ENCODE data around the gene ERICH6B. TPM values are rescaled to one million over a fixed set of nuclear protein-coding genes. Genes with fewer than 3 reads are reported as not detected.
A peak's percentile ranks its signal among the peaks of the same experiment; 100 is the strongest.
"Not testable (repeated sequence)": the region's sequence is repeated elsewhere in the genome, so short reads cannot be mapped to it uniquely, and the experiment has no call there.

ERICH6B gene
- polyA plus RNA-seq, 4 donors = 1.6 TPM; not detected in 3

DNA sequence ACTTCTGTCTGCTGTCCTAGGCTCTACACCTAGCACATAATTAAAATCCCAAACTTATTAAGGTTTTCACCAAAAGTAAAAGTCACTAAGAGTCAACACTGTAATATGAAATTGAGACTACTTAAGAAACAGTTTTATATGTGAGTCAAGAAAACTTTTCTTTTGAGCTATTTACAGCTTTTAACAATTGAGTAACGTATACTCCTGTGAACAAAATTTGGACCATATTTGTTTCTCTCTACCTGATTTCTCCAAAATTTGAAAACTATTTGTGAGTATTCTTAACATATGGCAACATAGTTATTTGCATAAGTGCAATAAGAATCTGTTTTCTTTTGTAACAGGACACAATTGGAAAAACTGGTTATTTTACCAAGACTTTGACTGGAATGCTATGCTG is 26.6 kb upstream of the ERICH6B start:
- H3K27ac ChIP-seq (ENCODE audit: low read depth in 1 of 3, low read length in 2 of 3); H3K4me3 ChIP-seq (ENCODE audit: low read depth in 1 of 3, low read length in 3 of 3); H3K4me1 ChIP-seq (ENCODE audit: control insufficient read depth in 3 of 3, insufficient read depth in 2 of 3, low read depth in 1 of 3, low read length in 2 of 3); FAIRE-seq; DNase-seq; H3K36me3 ChIP-seq (ENCODE audit: control insufficient read depth in 3 of 3, insufficient read depth in 2 of 3, low read depth in 1 of 3, low read length in 3 of 3); H3K27me3 ChIP-seq (ENCODE audit: control insufficient read depth in 3 of 3, insufficient read depth in 3 of 3, low read length in 3 of 3): not testable (repeated sequence)
- peaks cover 0 to 13% of the 10 kb centered on the region in 2 donors for H3K9me3 ChIP-seq (ENCODE audit: control insufficient read depth in 2 of 2, insufficient read depth in 1 of 2, low read depth in 1 of 2, low read length in 1 of 2)
- 83 to 94% (median 86%) methylated on average over 1 of the region's 1 CpG for WGBS, 3 donors

DNA sequence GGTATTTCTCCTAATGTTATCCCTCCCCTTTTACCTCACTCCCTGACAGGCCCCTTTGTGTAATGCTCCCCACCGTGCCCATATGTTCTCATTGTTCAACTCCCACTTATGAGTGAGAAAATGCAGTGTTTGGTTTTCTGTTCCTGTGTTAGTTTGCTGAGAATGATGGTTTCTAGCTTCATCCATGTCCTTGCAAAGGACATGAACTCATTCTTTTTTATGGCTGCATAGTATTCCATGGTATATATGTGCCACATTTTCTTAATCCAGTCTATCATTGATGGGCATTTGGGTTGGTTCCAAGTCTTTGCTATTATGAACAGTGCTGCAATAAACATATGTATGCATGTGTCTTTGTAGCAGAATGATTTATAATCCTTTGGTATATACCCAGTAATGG is 19.8 kb upstream of the ERICH6B start:
- H3K36me3 ChIP-seq (ENCODE audit: control insufficient read depth in 3 of 3, insufficient read depth in 2 of 3, low read depth in 1 of 3, low read length in 3 of 3); H3K27ac ChIP-seq (ENCODE audit: low read depth in 1 of 3, low read length in 2 of 3); H3K4me1 ChIP-seq (ENCODE audit: control insufficient read depth in 3 of 3, insufficient read depth in 2 of 3, low read depth in 1 of 3, low read length in 2 of 3); H3K9me3 ChIP-seq (ENCODE audit: control insufficient read depth in 2 of 2, insufficient read depth in 1 of 2, low read depth in 1 of 2, low read length in 1 of 2); H3K4me3 ChIP-seq (ENCODE audit: low read depth in 1 of 3, low read length in 3 of 3); DNase-seq; FAIRE-seq; H3K27me3 ChIP-seq (ENCODE audit: control insufficient read depth in 3 of 3, insufficient read depth in 3 of 3, low read length in 3 of 3): not testable (repeated sequence)
- WGBS, 3 donors = 80 to 96% (median 88%) methylated on average over 1 of the region's 1 CpG

DNA sequence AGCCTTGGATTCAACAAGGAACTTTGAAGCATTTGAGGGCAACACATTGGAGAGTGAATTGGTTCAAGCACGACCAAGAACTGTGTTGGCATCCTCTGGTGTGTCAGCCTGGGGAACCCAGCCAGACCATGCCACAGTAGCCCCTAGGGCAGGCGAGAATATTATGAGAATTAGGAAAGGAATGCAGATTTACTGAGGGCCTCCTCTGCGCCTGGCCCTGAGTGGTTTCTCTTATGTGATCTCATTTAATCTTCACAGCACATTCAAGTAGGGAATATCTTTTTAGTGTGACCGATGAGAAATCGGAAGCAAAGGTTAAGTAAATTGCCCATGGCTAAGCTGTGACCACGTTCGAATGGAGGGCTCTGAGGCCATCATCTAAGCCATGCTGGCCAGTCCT is 15.3 kb upstream of the ERICH6B start:
- H3K9me3 ChIP-seq (ENCODE audit: control insufficient read depth in 2 of 2, insufficient read depth in 1 of 2, low read depth in 1 of 2, low read length in 1 of 2) = no peaks in the 10 kb centered on the region
- H3K4me1 ChIP-seq (ENCODE audit: control insufficient read depth in 3 of 3, insufficient read depth in 2 of 3, low read depth in 1 of 3, low read length in 2 of 3) = no peaks in the 10 kb centered on the region
- H3K36me3 ChIP-seq (ENCODE audit: control insufficient read depth in 3 of 3, insufficient read depth in 2 of 3, low read depth in 1 of 3, low read length in 3 of 3) = no peaks in the 10 kb centered on the region
- no peak overlapping the region for H3K4me3 ChIP-seq (ENCODE audit: low read depth in 1 of 3, low read length in 3 of 3)
- FAIRE-seq (no peak), DNase-seq (no peak)
- H3K27ac ChIP-seq (ENCODE audit: low read depth in 1 of 3, low read length in 2 of 3) = no peak overlapping the region
- WGBS, 3 donors = 71 to 80% (median 74%) methylated on average over 7 of the region's 7 CpGs
- no peaks in the 10 kb centered on the region for H3K27me3 ChIP-seq (ENCODE audit: control insufficient read depth in 3 of 3, insufficient read depth in 3 of 3, low read length in 3 of 3)

DNA sequence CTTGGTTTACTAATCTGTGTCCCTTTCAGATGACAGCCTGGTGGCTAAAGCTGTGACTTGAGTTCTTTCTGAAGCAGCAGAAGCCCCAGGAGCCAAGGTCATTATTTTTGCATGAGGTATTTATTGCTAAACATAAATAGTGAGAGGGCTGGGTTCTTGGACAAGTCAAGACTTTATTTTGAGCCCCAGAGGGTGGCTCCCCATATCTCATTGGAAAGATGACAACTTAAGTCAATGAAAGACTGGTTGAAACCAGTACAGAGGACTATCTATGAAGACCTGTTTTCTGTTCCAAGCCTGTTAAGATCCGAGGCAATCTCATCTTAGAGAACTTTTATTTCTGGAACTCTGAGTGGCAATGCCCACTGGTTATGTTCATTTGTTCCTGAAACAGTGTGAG is 14.4 kb upstream of the ERICH6B start:
- WGBS, 3 donors = 74 to 84% (median 79%) methylated on average over 1 of the region's 1 CpG

DNA sequence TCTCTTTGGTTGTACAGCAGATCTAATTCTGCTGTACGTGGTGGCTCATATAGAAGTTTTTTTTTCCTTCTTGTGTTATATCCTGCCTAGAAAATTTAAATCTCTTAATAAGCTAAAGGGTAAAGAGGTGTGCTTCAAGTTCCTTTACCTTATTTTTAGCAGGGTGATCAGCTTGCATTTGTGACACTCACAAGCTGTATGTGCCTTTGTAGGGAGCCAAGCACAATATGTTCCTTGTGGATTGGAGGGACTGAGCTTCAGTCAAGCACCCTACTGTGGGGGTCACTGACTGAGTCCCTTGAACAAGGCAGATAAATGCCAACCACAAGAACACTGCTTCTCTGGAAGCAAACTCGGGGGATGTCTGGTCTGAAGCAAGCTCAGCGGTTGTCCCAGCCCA is 12.6 kb upstream of the ERICH6B start:
- Histone ChIP-seq H3K4me1 (ENCODE audit: control insufficient read depth in 3 of 3, insufficient read depth in 2 of 3, low read depth in 1 of 3, low read length in 2 of 3) (no peaks in the 10 kb centered on the region), H3K36me3 (ENCODE audit: control insufficient read depth in 3 of 3, insufficient read depth in 2 of 3, low read depth in 1 of 3, low read length in 3 of 3) (no peaks in the 10 kb centered on the region), H3K27ac (ENCODE audit: low read depth in 1 of 3, low read length in 2 of 3) (no peak overlapping the region), H3K9me3 (ENCODE audit: control insufficient read depth in 2 of 2, insufficient read depth in 1 of 2, low read depth in 1 of 2, low read length in 1 of 2) (no peaks in the 10 kb centered on the region), H3K4me3 (ENCODE audit: low read depth in 1 of 3, low read length in 3 of 3) (no peak overlapping the region), H3K27me3 (ENCODE audit: control insufficient read depth in 3 of 3, insufficient read depth in 3 of 3, low read length in 3 of 3) (no peaks in the 10 kb centered on the region)
- FAIRE-seq = no peak
- 79 to 90% (median 83%) methylated on average over 3 of the region's 3 CpGs for WGBS, 3 donors
- DNase-seq = no peak

More for the DNA sequence above, 14.4 kb upstream of the ERICH6B start:
- no peak overlapping the region for H3K4me3 ChIP-seq (ENCODE audit: low read depth in 1 of 3, low read length in 3 of 3)
- H3K36me3 ChIP-seq (ENCODE audit: control insufficient read depth in 3 of 3, insufficient read depth in 2 of 3, low read depth in 1 of 3, low read length in 3 of 3) = no peaks in the 10 kb centered on the region
- FAIRE-seq (no peak), DNase-seq (no peak)
- H3K4me1 ChIP-seq (ENCODE audit: control insufficient read depth in 3 of 3, insufficient read depth in 2 of 3, low read depth in 1 of 3, low read length in 2 of 3) = no peaks in the 10 kb centered on the region
- no peaks in the 10 kb centered on the region for H3K27me3 ChIP-seq (ENCODE audit: control insufficient read depth in 3 of 3, insufficient read depth in 3 of 3, low read length in 3 of 3)
- H3K27ac ChIP-seq (ENCODE audit: low read depth in 1 of 3, low read length in 2 of 3) = no peak overlapping the region
- no peaks in the 10 kb centered on the region for H3K9me3 ChIP-seq (ENCODE audit: control insufficient read depth in 2 of 2, insufficient read depth in 1 of 2, low read depth in 1 of 2, low read length in 1 of 2)

DNA sequence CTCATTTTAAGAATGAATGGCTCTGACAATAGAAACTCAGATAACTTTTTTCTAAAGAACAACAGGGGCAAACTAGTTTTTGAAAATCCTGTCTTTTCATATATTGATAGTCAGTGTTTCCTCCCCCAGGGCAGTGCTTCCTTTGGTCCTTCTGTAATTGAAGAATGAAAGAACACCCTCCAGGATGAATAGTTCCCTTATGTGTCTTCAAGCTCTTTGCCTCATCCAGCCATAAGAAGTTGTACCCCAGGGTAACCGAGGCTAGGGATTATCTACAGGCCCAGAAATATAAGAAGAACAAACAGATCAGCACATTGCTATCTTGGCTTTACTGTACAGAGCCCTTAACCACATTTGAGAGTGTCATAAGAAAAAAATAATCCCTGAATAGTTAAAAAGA is 12.1 kb upstream of the ERICH6B start:
- H3K27me3 ChIP-seq (ENCODE audit: control insufficient read depth in 3 of 3, insufficient read depth in 3 of 3, low read length in 3 of 3) = peaks cover 0 to 2% (median 0%) of the 10 kb centered on the region in 3 donors
- H3K36me3 ChIP-seq (ENCODE audit: control insufficient read depth in 3 of 3, insufficient read depth in 2 of 3, low read depth in 1 of 3, low read length in 3 of 3) = no peaks in the 10 kb centered on the region
- H3K9me3 ChIP-seq (ENCODE audit: control insufficient read depth in 2 of 2, insufficient read depth in 1 of 2, low read depth in 1 of 2, low read length in 1 of 2) = no peaks in the 10 kb centered on the region
- 44 to 79% (median 71%) methylated on average over 1 of the region's 1 CpG for WGBS, 3 donors
- no peak for DNase-seq
- no peaks in the 10 kb centered on the region for H3K4me1 ChIP-seq (ENCODE audit: control insufficient read depth in 3 of 3, insufficient read depth in 2 of 3, low read depth in 1 of 3, low read length in 2 of 3)
- no peak overlapping the region for H3K4me3 ChIP-seq (ENCODE audit: low read depth in 1 of 3, low read length in 3 of 3)
- FAIRE-seq = no peak
- no peak overlapping the region for H3K27ac ChIP-seq (ENCODE audit: low read depth in 1 of 3, low read length in 2 of 3)

DNA sequence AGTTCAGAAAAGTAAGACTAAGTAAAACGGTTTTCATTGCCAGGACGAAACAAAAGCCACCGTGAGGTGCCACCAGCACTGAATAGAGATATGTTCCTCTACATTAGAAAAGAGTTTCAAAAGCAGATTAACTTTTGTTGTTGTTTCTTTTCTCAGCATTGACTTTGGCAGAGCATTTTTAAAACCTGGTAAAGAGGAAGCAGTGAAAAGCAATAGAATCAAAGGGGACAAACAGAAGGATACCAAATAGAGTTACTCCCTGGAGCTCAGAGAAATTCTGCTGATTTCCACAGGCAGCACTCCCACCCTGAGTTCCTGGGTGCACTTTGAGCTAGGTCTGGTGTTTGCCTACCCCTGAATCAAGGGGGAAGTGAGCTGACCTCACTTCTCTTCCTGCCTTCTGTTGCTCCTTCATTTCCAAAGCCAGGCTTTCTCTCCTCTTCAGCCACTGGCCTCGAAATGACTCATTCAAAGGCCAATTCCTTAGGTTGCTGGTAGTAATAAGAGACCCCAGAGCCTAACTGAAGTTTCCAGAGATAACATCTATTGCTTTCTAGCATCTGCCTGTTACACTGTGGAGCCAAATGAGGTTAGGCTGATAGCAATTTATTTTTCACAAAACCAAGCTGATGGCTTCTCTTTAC is 11.3 kb upstream of the ERICH6B start:
- Histone ChIP-seq H3K27me3 (ENCODE audit: control insufficient read depth in 3 of 3, insufficient read depth in 3 of 3, low read length in 3 of 3) (peaks cover 0 to 9% (median 5%) of the 10 kb centered on the region in 3 donors), H3K27ac (ENCODE audit: low read depth in 1 of 3, low read length in 2 of 3) (no peak overlapping the region), H3K9me3 (ENCODE audit: control insufficient read depth in 2 of 2, insufficient read depth in 1 of 2, low read depth in 1 of 2, low read length in 1 of 2) (no peaks in the 10 kb centered on the region), H3K4me1 (ENCODE audit: control insufficient read depth in 3 of 3, insufficient read depth in 2 of 3, low read depth in 1 of 3, low read length in 2 of 3) (no peaks in the 10 kb centered on the region), H3K36me3 (ENCODE audit: control insufficient read depth in 3 of 3, insufficient read depth in 2 of 3, low read depth in 1 of 3, low read length in 3 of 3) (no peaks in the 10 kb centered on the region), H3K4me3 (ENCODE audit: low read depth in 1 of 3, low read length in 3 of 3) (no peak overlapping the region)
- no peak for DNase-seq
- whole genome bisulfite sequencing, 3 donors = 46 to 53% (median 50%) methylated on average over 4 of the region's 4 CpGs
- no peak for FAIRE-seq

DNA sequence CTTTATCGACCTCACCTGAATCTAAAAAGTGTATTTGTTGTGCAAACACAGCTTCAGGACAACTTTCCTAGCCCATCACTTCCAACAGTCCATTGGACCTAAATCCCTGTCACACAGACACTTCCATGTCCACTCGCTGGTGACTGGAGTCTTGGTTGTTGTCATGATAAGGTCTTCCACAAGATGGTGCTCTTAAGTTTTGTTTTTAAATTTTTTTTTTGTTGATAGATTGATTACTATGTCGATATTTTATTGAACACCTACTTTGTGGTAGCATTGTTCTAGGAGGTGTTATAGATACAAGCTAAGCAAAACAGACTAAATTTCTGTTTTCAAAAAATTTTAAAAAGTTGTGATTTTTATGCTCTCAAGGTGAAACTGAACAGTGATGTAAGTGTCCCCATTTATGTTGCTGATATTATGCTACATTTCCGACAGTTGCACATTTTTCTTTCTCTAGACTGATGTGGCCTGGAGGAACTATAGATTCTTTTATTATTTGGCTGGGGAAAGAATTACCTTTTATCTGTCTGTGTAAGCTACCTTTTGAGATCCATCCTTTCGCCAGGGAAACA is 8.1 kb upstream of the ERICH6B start:
- H3K4me3 ChIP-seq (ENCODE audit: low read depth in 1 of 3, low read length in 3 of 3) = no peak overlapping the region
- no peaks in the 10 kb centered on the region for H3K4me1 ChIP-seq (ENCODE audit: control insufficient read depth in 3 of 3, insufficient read depth in 2 of 3, low read depth in 1 of 3, low read length in 2 of 3)
- WGBS, 3 donors = 36 to 47% (median 41%) methylated on average over 5 of the region's 5 CpGs
- H3K9me3 ChIP-seq (ENCODE audit: control insufficient read depth in 2 of 2, insufficient read depth in 1 of 2, low read depth in 1 of 2, low read length in 1 of 2) = no peaks in the 10 kb centered on the region
- H3K36me3 ChIP-seq (ENCODE audit: control insufficient read depth in 3 of 3, insufficient read depth in 2 of 3, low read depth in 1 of 3, low read length in 3 of 3) = no peaks in the 10 kb centered on the region
- FAIRE-seq (no peak), DNase-seq (peak; percentile 7 to 23)
- no peak overlapping the region for H3K27ac ChIP-seq (ENCODE audit: low read depth in 1 of 3, low read length in 2 of 3)
- H3K27me3 ChIP-seq (ENCODE audit: control insufficient read depth in 3 of 3, insufficient read depth in 3 of 3, low read length in 3 of 3) = peaks cover 0 to 14% (median 9%) of the 10 kb centered on the region in 3 donors

DNA sequence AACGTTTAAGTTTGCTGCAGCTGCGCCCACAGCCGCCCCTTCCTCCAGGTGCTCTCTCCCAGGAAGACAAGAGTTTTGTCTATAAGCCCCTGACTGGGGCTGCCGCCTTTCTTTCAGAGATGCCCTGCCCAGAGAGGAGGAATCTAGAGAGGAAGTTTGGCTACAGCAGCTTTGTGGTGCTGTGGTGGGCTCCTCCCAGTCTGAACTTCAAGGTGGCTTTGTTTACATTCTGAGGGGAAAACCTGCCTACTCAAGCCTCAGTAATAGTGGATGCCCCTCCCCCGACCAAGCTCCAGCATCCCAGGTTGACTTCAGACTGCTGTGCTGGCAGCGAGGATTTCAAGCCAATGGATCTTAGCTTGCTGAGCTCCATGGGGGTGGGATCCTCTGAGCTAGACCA is 6.4 kb upstream of the ERICH6B start:
- H3K4me1 ChIP-seq (ENCODE audit: control insufficient read depth in 3 of 3, insufficient read depth in 2 of 3, low read depth in 1 of 3, low read length in 2 of 3) = no peaks in the 10 kb centered on the region
- H3K36me3 ChIP-seq (ENCODE audit: control insufficient read depth in 3 of 3, insufficient read depth in 2 of 3, low read depth in 1 of 3, low read length in 3 of 3) = no peaks in the 10 kb centered on the region
- DNase-seq = no peak
- peaks cover 0 to 14% (median 9%) of the 10 kb centered on the region in 3 donors for H3K27me3 ChIP-seq (ENCODE audit: control insufficient read depth in 3 of 3, insufficient read depth in 3 of 3, low read length in 3 of 3)
- no peak overlapping the region for H3K4me3 ChIP-seq (ENCODE audit: low read depth in 1 of 3, low read length in 3 of 3)
- no peaks in the 10 kb centered on the region for H3K9me3 ChIP-seq (ENCODE audit: control insufficient read depth in 2 of 2, insufficient read depth in 1 of 2, low read depth in 1 of 2, low read length in 1 of 2)
- WGBS, 3 donors = 12 to 24% (median 19%) methylated on average over 5 to 6 of the region's 6 CpGs
- no peak for FAIRE-seq
- H3K27ac ChIP-seq (ENCODE audit: low read depth in 1 of 3, low read length in 2 of 3) = no peak overlapping the region

Measured in small intestine (tissue), 7 donors.